Glutamatergic neuron (in vitro differentiated cells): ENCODE measurements around the gene TSHZ2. TPM values are rescaled to one million over a fixed set of nuclear protein-coding genes. Genes with fewer than 3 reads are reported as not detected.
"Not testable (repeated sequence)": the region's sequence is repeated elsewhere in the genome, so short reads cannot be mapped to it uniquely, and the experiment has no call there.

Source experiments
- DNase-seq: peaks from one replicate; pipeline ENCODE4 v3.0.0; 2022
- H3K27ac Mint-ChIP-seq: one replicate; pipeline ENCODE4 v1.8.0; 2020; ENCODE audit warnings: mild to moderate bottlenecking, mixed read lengths, inconsistent platforms; ENCODE audit not compliant: unreplicated experiment
- H3K27me3 Mint-ChIP-seq: one replicate; pipeline ENCODE4 v1.8.0; 2020; ENCODE audit warnings: mild to moderate bottlenecking, moderate library complexity, mixed read lengths, inconsistent platforms; ENCODE audit not compliant: unreplicated experiment
- H3K36me3 Mint-ChIP-seq: one replicate; pipeline ENCODE4 v1.8.0; 2020; ENCODE audit warnings: mild to moderate bottlenecking, mixed read lengths, inconsistent platforms; ENCODE audit not compliant: unreplicated experiment
- H3K4me1 Mint-ChIP-seq: one replicate; pipeline ENCODE4 v1.8.0; 2020; ENCODE audit warnings: mild to moderate bottlenecking, low read depth, mixed read lengths, inconsistent platforms; ENCODE audit not compliant: unreplicated experiment
- H3K4me3 Mint-ChIP-seq: one replicate; pipeline ENCODE4 v1.8.0; 2020; ENCODE audit warnings: mild to moderate bottlenecking, mixed read lengths, inconsistent platforms; ENCODE audit not compliant: unreplicated experiment
- H3K9me3 Mint-ChIP-seq: one replicate; pipeline ENCODE4 v1.8.0; 2020; ENCODE audit warnings: mild to moderate bottlenecking, moderate library complexity, mixed read lengths, inconsistent platforms; ENCODE audit not compliant: unreplicated experiment
- CTCF ChIP-seq: fragments of 200-600 bp; sonication (generic); IDR thresholded peaks from one replicate; pipeline ENCODE4 v1.5.0; 2021; ENCODE audit not compliant: partially characterized antibody, unreplicated experiment
- total RNA-seq: library from RNA; stranded (reverse); fragmentation: NEBNext Ultra II Directional; extraction: Animal tissue kit (Norgen Biotek cat#: 25700); gene quantifications from one replicate; pipeline ENCODE4 v1.2.1, GENCODE V29; 2021; ENCODE audit not compliant: unreplicated experiment

TSHZ2 gene
- total RNA-seq, 1 donor from 2014 or later = 10.0 TPM

- H3K9me3 Mint-ChIP-seq = no peaks in the 10 kb centered on the region
- no peak overlapping the region for H3K27ac Mint-ChIP-seq
- no peak for TF ChIP-seq CTCF
- no peaks in the 10 kb centered on the region for H3K4me1 Mint-ChIP-seq
- peaks cover 2% of the 10 kb centered on the region for H3K27me3 Mint-ChIP-seq
- no peak for DNase-seq
- H3K36me3 Mint-ChIP-seq = no peaks in the 10 kb centered on the region
- H3K4me3 Mint-ChIP-seq = no peak overlapping the region
Observed at GRCh38 chr20:53364646-53365045, 392.5 kb downstream of the TSHZ2 start.

GRCh38 chr20:53365076-53365475 is 392.9 kb downstream of the TSHZ2 start:
- Mint-ChIP-seq H3K4me1 (no peaks in the 10 kb centered on the region), H3K36me3 (no peaks in the 10 kb centered on the region), H3K9me3 (no peaks in the 10 kb centered on the region), H3K27me3 (peaks cover 2% of the 10 kb centered on the region), H3K27ac (no peak overlapping the region), H3K4me3 (no peak overlapping the region)
- no peak for TF ChIP-seq CTCF
- no peak for DNase-seq

- Mint-ChIP-seq H3K4me3 (no peak overlapping the region), H3K4me1 (no peaks in the 10 kb centered on the region)
Observed at GRCh38 chr20:53365539-53366075, 393.4 kb downstream of the TSHZ2 start.

GRCh38 chr20:53366928-53367327 is 394.8 kb downstream of the TSHZ2 start:
- not testable (repeated sequence) for H3K4me3 Mint-ChIP-seq, DNase-seq, H3K36me3 Mint-ChIP-seq, H3K9me3 Mint-ChIP-seq, H3K27me3 Mint-ChIP-seq, H3K4me1 Mint-ChIP-seq, H3K27ac Mint-ChIP-seq

More at GRCh38 chr20:53365539-53366075, 393.4 kb downstream of the TSHZ2 start:
- H3K27me3 Mint-ChIP-seq = peaks cover 2% of the 10 kb centered on the region
- no peak for DNase-seq
- no peaks in the 10 kb centered on the region for H3K9me3 Mint-ChIP-seq
- TF ChIP-seq CTCF = no peak
- no peak overlapping the region for H3K27ac Mint-ChIP-seq
- H3K36me3 Mint-ChIP-seq = no peaks in the 10 kb centered on the region

- no peak for TF ChIP-seq CTCF
- Mint-ChIP-seq H3K27ac (no peak overlapping the region), H3K4me3 (no peak overlapping the region), H3K4me1 (no peaks in the 10 kb centered on the region), H3K36me3 (no peaks in the 10 kb centered on the region), H3K9me3 (no peaks in the 10 kb centered on the region), H3K27me3 (peaks cover 2% of the 10 kb centered on the region)
- DNase-seq = no peak
Observed at GRCh38 chr20:53369871-53370270, 397.7 kb downstream of the TSHZ2 start.
